Measurements from ENCODE around the gene OR52A5. TPM values are rescaled to one million over a fixed set of nuclear protein-coding genes. Genes with fewer than 3 reads are reported as not detected.
"Not testable (repeated sequence)": the region's sequence is repeated elsewhere in the genome, so short reads cannot be mapped to it uniquely, and the experiment has no call there.

Gene OR52A5
- total and polyA plus RNA-seq, 2 of the 13 experiments (the other 11 are each of a cell fraction or from before 2014, with no cell fraction given), result not detected

DNA sequence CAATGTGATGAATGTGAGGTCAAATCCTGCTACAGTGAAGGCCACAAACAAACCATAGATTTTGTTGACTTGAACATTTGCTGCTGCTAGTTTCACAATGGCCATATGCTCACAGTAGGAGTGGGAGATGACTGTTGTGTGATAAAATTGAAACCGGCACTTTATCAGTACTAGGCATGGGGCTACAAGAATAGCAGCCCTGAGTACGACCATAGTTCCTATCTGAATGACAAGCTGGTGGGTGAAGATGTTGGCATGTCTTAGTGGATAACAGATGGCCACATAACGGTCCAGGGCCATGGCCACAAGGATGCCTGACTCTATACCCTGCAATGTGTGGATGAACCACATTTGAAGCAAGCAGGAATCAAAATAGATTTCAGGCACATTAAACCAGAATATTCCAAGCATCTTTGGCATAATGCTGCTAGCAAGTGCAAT lies 13.6 kb upstream of the OR52A5 start (continued):
- TF ChIP-seq GMEB2 (CRISPR knock-in tag; IDR thresholded peaks at IDR 0.05; ENCODE audit: low read depth), result no peak

- H3K9ac ChIP-seq (ENCODE audit: insufficient read depth, low read depth, low read length); H3K79me2 ChIP-seq (ENCODE audit: insufficient read depth, low read length); H3K9me3 ChIP-seq (ENCODE audit: low read length); intact Hi-C loops (cut with micrococcal nuclease; ENCODE audit: unreplicated experiment); DNase-seq (ENCODE audit: low spot score); H4K20me1 ChIP-seq (ENCODE audit: insufficient read depth, low read length); POLR2A ChIA-PET; ATAC-seq; H3K36me3 ChIP-seq (replicated peaks in 1 of 2; ENCODE audit: control insufficient read depth in 1 of 2, insufficient read depth in 2 of 2, low read length in 2 of 2); H3K27me3 ChIP-seq (ENCODE audit: control insufficient read depth in 1 of 2, insufficient read depth in 2 of 2, low read length in 2 of 2); H3K27ac ChIP-seq (ENCODE audit: extremely low read length, insufficient read depth, low read length); H3K4me1 ChIP-seq (ENCODE audit: insufficient read depth, low read length); H3K4me2 ChIP-seq (ENCODE audit: low read depth, low read length); H2AFZ ChIP-seq (ENCODE audit: low read length); FAIRE-seq; BruUV-seq (replicated peaks); H3K4me3 ChIP-seq (replicated peaks in 1 of 3; ENCODE audit: insufficient read depth in 1 of 3, low read depth in 2 of 3, low read length in 3 of 3); in situ Hi-C loops (cut with HindIII; ENCODE audit: extremely low pct_ligation_motif_present, low pct_unique_long_range_greater_than_20kb); CTCF ChIA-PET (ENCODE audit: low intra/inter-chr PET ratio, low total read pairs): not testable (repeated sequence)
- 38% methylated on average over 4 of the region's 21 CpGs for WGBS (ENCODE audit: low lambda C conversion rate)
Observed at GRCh38 chr11:5144206-5144605, 6.0 kb upstream of the OR52A5 start.

DNA sequence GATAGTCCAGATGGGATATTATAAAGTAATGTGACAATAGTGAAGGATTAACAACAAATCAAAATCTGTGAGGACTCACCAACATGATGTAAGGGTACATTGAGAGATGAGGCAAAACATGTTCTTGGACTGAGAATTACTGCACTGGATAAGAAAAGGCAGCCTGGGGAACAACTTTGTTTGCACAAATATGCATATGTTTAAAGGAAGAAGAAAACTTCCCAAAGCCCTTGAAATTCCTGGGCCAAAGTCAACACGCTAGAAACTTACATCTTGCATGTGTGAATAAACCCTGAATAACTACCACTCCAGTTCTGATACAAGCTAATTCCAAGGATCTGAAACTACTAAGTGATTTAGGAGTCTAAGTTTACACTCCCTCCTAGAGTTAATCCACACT lies 1.1 kb downstream of the OR52A5 start:
- DNase-seq (ENCODE audit: low spot score), result no peak
- Histone ChIP-seq H3K27me3 (ENCODE audit: control insufficient read depth in 1 of 2, insufficient read depth in 2 of 2, low read length in 2 of 2) (peaks cover 0 to 3% of the 10 kb centered on the region in 2 experiments; a peak in 1 of 5 replicates), H3K4me1 (ENCODE audit: insufficient read depth, low read length) (no peaks in the 10 kb centered on the region), H4K20me1 (ENCODE audit: insufficient read depth, low read length) (no peaks in the 10 kb centered on the region), H3K9ac (ENCODE audit: insufficient read depth, low read depth, low read length) (no peak overlapping the region), H3K9me3 (ENCODE audit: low read length) (no peaks in the 10 kb centered on the region), H3K79me2 (ENCODE audit: insufficient read depth, low read length) (no peaks in the 10 kb centered on the region), H2AFZ (ENCODE audit: low read length) (no peak overlapping the region), H3K27ac (ENCODE audit: extremely low read length, insufficient read depth, low read length) (no peak overlapping the region), H3K4me3 (replicated peaks in 1 of 3; ENCODE audit: insufficient read depth in 1 of 3, low read depth in 2 of 3, low read length in 3 of 3) (no peak overlapping the region), H3K4me2 (ENCODE audit: low read depth, low read length) (no peak overlapping the region), H3K36me3 (replicated peaks in 1 of 2; ENCODE audit: control insufficient read depth in 1 of 2, insufficient read depth in 2 of 2, low read length in 2 of 2) (no peaks in the 10 kb centered on the region)
- no peak for FAIRE-seq
- 0% methylated on average over 1 of the region's 1 CpG for WGBS (ENCODE audit: low lambda C conversion rate)
- no TSS peak for BruUV-seq (replicated peaks)
- in situ Hi-C loops (cut with HindIII; ENCODE audit: extremely low pct_ligation_motif_present, low pct_unique_long_range_greater_than_20kb) (no loop called here), intact Hi-C loops (cut with micrococcal nuclease; ENCODE audit: unreplicated experiment) (no loop called here)
- no peak for ATAC-seq
- ChIA-PET POLR2A (no interaction called here), CTCF (ENCODE audit: low intra/inter-chr PET ratio, low total read pairs) (no interaction called here)
- TF ChIP-seq, protein P1, sequence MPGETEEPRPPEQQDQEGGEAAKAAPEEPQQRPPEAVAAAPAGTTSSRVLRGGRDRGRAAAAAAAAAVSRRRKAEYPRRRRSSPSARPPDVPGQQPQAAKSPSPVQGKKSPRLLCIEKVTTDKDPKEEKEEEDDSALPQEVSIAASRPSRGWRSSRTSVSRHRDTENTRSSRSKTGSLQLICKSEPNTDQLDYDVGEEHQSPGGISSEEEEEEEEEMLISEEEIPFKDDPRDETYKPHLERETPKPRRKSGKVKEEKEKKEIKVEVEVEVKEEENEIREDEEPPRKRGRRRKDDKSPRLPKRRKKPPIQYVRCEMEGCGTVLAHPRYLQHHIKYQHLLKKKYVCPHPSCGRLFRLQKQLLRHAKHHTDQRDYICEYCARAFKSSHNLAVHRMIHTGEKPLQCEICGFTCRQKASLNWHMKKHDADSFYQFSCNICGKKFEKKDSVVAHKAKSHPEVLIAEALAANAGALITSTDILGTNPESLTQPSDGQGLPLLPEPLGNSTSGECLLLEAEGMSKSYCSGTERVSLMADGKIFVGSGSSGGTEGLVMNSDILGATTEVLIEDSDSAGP (CRISPR knock-in tag; IDR thresholded peaks at IDR 0.05; ENCODE audit: borderline replicate concordance), result no peak
- TF ChIP-seq CEBPG (CRISPR knock-in tag; IDR thresholded peaks at IDR 0.05), result no peak
- TF ChIP-seq ZNF704 (CRISPR knock-in tag; IDR thresholded peaks at IDR 0.05; ENCODE audit: borderline replicate concordance), result no peak
- TF ChIP-seq, protein P2, sequence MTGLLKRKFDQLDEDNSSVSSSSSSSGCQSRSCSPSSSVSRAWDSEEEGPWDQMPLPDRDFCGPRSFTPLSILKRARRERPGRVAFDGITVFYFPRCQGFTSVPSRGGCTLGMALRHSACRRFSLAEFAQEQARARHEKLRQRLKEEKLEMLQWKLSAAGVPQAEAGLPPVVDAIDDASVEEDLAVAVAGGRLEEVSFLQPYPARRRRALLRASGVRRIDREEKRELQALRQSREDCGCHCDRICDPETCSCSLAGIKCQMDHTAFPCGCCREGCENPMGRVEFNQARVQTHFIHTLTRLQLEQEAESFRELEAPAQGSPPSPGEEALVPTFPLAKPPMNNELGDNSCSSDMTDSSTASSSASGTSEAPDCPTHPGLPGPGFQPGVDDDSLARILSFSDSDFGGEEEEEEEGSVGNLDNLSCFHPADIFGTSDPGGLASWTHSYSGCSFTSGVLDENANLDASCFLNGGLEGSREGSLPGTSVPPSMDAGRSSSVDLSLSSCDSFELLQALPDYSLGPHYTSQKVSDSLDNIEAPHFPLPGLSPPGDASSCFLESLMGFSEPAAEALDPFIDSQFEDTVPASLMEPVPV (CRISPR knock-in tag; IDR thresholded peaks at IDR 0.05), result no peak
- no peak for TF ChIP-seq SAP130 (CRISPR knock-in tag; IDR thresholded peaks at IDR 0.05; ENCODE audit: low read depth)
- no peak for TF ChIP-seq MXI1 (IDR thresholded peaks at IDR 0.05; ENCODE audit: borderline replicate concordance, low read depth, low read length)
- no peak for TF ChIP-seq ZNF660 (CRISPR knock-in tag; IDR thresholded peaks at IDR 0.05; ENCODE audit: borderline replicate concordance, low read depth)
- no peak for TF ChIP-seq FOSL2 (CRISPR knock-in tag; IDR thresholded peaks at IDR 0.05)
- TF ChIP-seq ATF5 (CRISPR knock-in tag; IDR thresholded peaks at IDR 0.05; ENCODE audit: low read depth), result no peak
